ENCODE measurements around the gene TAS2R8.

Gene TAS2R8

GRCh38 chr12:10842862-10843261, 35.8 kb upstream of the TAS2R8 start:
- DNase-seq (ENCODE audit: low read depth) = no peak
- no peak for TF ChIP-seq CTCF (IDR thresholded peaks at IDR 0.05; ENCODE audit: control insufficient read depth, insufficient read depth, low read depth, low read length, missing control alignments)
- H3K4me3 ChIP-seq (ENCODE audit: control insufficient read depth, low read depth, low read length) = no peak overlapping the region

GRCh38 chr12:10838461-10838860, 31.4 kb upstream of the TAS2R8 start:
- TF ChIP-seq CTCF (IDR thresholded peaks at IDR 0.05; ENCODE audit: control insufficient read depth, insufficient read depth, low read depth, low read length, missing control alignments) = no peak
- no peak for DNase-seq (ENCODE audit: low read depth)
- H3K4me3 ChIP-seq (ENCODE audit: control insufficient read depth, low read depth, low read length) = no peak overlapping the region

- no peak for DNase-seq (ENCODE audit: low read depth)
- TF ChIP-seq CTCF (IDR thresholded peaks at IDR 0.05; ENCODE audit: control insufficient read depth, insufficient read depth, low read depth, low read length, missing control alignments) = no peak
- no peak overlapping the region for H3K4me3 ChIP-seq (ENCODE audit: control insufficient read depth, low read depth, low read length)
Observed at GRCh38 chr12:10829994-10830393, 22.9 kb upstream of the TAS2R8 start.

GRCh38 chr12:10826258-10826657, 19.2 kb upstream of the TAS2R8 start, which contains the start of gene TAS2R10:
TSS of gene TAS2R10 (minus strand) at chr12:10826358. CDS start at chr12:10826269, 89 bp downstream.
- H3K4me3 ChIP-seq (ENCODE audit: control insufficient read depth, low read depth, low read length) = no peak within 1 kb of the TSS
- TF ChIP-seq CTCF (IDR thresholded peaks at IDR 0.05; ENCODE audit: control insufficient read depth, insufficient read depth, low read depth, low read length, missing control alignments) = no peak
- DNase-seq (ENCODE audit: low read depth) = no peak

- no peak overlapping the region for H3K4me3 ChIP-seq (ENCODE audit: control insufficient read depth, low read depth, low read length)
- no peak for DNase-seq (ENCODE audit: low read depth)
- no peak for TF ChIP-seq CTCF (IDR thresholded peaks at IDR 0.05; ENCODE audit: control insufficient read depth, insufficient read depth, low read depth, low read length, missing control alignments)
Observed at GRCh38 chr12:10824957-10825356, 17.9 kb upstream of the TAS2R8 start.

- no peak for TF ChIP-seq CTCF (IDR thresholded peaks at IDR 0.05; ENCODE audit: control insufficient read depth, insufficient read depth, low read depth, low read length, missing control alignments)
- H3K4me3 ChIP-seq (ENCODE audit: control insufficient read depth, low read depth, low read length) = no peak overlapping the region
- DNase-seq (ENCODE audit: low read depth) = no peak
Observed at GRCh38 chr12:10811883-10812536, 4.9 kb upstream of the TAS2R8 start.
